Activated CD4-positive, CD25-positive, alpha-beta regulatory T cell treated with anti-CD3 and anti-CD28 coated beads, Interleukin-2, amount 50 U/mL, for 24 hours (primary cell): Measurements from ENCODE around the gene TOGARAM1.

ENCODE experiments used
- ATAC-seq, 2 donors: fragments of 150-1000 bp; cut with Tn5 transposase; one replicate each; pipeline ENCODE4 v1.10.0; 2021; ENCODE audit warnings: mild to moderate bottlenecking in 1 of 2, moderate library complexity in 1 of 2

The TOGARAM1 gene

DNA sequence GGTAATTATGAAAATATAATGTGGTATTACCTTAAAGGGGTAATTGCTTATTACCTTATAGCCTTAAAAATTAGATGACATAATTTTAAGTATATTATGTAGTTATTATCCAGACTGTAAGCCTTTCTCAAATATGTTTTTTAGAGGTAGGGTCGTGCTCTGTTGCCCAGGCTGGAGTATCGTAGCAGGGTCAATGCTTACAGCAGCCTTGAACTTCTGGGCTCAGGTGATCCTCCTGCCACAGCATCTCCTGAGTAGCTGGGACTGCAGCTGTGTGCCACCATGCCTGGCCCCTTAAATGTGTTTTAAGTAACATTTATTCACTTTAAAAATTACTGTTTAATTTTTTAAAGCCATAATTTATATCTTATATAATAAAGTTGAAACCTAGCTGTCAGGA, 132.3 kb downstream of the TOGARAM1 start:
- no peak for ATAC-seq

DNA sequence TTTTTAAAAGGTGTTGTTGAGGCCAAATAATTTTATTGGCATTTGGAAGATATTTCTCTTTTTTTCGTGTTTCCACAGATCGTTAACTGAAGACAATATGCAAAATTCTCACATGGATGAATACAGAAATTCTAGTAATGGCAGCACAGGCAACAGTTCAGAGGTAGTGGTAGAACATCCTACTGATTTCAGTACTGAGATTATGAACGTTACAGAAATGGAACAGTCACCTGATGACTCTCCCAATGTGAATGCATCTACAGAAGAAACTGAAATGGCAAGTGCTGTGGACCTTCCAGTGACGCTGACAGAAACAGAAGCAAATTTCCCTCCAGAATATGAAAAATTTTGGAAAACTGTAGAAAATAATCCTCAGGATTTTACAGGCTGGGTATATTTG, 133.2 kb downstream of the TOGARAM1 start:
- ATAC-seq: peak; percentile 67 to 78

DNA sequence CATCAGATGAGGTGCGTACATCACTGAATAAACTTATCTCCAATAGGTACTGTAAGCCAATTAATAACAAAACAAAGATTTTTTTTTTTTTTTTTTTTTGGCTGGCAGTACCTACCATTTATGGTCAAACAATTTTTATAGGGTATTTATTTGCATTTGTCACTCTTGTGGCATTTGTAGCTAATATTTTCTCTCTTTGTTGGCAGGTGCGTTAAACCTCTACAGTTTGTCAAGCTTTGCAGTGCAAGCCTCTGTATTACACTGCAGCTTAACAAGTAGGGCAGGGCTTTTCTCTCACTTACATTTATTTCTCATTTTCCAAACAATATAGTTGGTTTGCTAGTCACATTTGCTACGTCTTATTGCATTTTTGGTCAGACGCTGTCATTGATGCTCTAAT, 134.2 kb downstream of the TOGARAM1 start:
- ATAC-seq: no peak

DNA sequence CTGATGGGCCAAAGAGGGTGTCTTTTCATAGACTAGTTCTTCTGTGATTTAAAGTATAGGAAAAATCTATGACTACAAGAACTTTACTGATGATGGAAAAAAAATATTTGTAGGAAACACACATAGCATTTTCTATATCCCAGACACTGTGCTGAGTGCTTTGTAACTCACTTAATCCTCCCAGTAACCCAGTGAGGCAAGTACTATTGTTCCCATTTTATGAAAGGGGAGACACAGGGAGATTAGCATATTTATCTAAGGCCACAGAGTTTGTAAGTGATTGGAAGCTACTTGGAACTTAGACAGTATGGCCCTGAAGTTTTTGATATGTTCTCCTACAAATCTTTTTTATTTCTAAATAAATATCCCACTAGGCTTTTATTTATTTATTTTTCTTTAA, 141.8 kb downstream of the TOGARAM1 start:
- no peak for ATAC-seq

- ATAC-seq: no peak
These were observed 142.6 kb downstream of the TOGARAM1 start for GRCh38 chr14:45104561-45104960.

DNA sequence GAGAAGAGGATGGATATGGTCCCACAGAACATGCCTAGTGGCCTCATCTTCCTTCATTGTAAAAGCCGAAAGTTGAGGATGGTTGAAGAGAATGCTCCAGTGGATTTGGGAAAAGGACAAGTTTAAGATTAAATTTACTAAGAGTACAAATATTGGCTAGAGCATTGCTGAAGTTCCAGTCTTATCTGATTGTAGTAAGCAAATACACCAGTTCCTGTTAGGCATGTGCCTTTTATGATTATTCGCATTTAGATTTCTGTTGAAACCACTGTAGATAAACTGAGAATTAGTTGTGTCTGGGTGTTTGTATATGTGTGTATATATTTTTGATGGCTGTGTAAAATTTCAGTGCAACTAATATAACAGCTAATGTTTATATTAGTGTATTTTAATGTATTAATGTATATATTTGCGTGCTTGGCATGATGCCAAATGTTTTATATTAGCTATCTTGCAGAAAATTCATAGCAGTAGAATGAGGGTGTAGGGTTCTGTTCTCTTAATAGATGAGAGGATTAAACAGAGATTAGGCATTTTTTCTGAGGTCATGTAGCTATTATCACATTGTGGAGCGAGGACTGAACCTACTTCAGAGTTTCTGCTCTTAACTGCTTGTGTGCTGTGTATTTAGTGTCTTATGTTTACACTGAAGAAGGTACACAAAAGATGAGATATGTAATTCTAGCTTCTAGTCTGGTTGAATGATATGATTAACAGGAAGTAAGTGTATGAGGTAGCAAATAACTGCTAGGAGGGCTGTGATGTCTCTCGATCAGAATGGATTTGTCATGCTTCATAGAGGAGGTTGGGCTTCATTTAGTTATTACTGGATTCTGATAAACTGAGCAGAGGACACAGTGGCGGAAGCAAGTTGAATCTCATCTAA, 151.1 kb downstream of the TOGARAM1 start:
- peak; percentile 53 to 55 for ATAC-seq

GRCh38 chr14:45114327-45114726, 152.3 kb downstream of the TOGARAM1 start:
- peak; percentile 95 to 96 for ATAC-seq

GRCh38 chr14:45118594-45118993, 156.6 kb downstream of the TOGARAM1 start:
- ATAC-seq: no peak

DNA sequence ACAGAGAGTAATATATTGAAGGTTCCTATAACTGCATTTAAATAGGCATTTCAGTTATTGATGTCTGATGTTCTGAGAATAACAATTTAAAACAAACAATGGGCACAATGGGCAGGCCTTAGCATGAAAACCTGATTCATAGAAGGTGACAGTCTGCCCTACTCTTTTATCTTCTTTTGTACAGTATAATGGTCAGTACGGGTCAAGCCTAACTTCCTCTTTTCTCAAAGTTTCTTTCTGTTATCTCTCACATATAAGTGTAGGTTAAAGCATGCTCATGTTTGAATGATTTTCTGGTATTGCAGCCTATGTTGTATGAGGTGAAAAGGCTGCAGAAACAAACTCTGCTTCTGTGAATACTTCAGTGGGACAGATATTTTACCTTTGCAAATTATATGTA, 158.1 kb downstream of the TOGARAM1 start:
- ATAC-seq: no peak

DNA sequence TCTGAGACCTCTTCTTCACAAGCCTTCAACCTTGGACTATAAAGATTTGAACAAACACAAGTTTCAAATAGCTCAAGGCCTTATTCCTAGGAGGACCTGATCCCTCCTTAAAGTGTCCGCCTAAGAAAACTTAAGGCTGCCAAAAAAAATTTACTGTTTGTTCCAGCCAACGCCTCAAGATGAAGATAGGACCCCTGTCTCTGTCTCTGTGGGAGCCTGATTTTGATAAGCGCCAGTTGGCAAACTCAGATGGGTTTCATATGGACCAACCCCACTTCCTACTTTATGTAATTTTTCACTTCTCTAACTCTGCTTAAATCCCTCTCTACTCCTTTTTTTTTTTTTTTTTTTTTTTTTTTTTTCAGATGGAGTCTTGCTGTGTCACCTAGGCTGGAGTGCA, 161.3 kb downstream of the TOGARAM1 start:
- no peak for ATAC-seq
